Sigmoid colon (tissue), 4 donors: ENCODE data around the gene ANGPTL8.

Source experiments
- EP300 ChIP-seq, 4 donors: sonication (generic); formaldehyde crosslinking; IDR thresholded peaks; one replicate each; pipeline ENCODE4 v1.6.1; 2017; ENCODE audit warnings: antibody characterized with exemption in 4 of 4
- TF ChIP-seq, protein P1 (sequence below), 4 experiments: fragments of 450-650 bp in 3 of 4; fragments of 200-600 bp in 1 of 4; IDR thresholded peaks; one replicate each; pipeline ENCODE4 v1.5.1; 2016 to 2019; ENCODE audit warnings: antibody characterized with exemption in 4 of 4, mild to moderate bottlenecking in 3 of 4, moderate library complexity in 2 of 4

- TF ChIP-seq, protein P1, sequence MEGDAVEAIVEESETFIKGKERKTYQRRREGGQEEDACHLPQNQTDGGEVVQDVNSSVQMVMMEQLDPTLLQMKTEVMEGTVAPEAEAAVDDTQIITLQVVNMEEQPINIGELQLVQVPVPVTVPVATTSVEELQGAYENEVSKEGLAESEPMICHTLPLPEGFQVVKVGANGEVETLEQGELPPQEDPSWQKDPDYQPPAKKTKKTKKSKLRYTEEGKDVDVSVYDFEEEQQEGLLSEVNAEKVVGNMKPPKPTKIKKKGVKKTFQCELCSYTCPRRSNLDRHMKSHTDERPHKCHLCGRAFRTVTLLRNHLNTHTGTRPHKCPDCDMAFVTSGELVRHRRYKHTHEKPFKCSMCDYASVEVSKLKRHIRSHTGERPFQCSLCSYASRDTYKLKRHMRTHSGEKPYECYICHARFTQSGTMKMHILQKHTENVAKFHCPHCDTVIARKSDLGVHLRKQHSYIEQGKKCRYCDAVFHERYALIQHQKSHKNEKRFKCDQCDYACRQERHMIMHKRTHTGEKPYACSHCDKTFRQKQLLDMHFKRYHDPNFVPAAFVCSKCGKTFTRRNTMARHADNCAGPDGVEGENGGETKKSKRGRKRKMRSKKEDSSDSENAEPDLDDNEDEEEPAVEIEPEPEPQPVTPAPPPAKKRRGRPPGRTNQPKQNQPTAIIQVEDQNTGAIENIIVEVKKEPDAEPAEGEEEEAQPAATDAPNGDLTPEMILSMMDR (IDR thresholded peaks at IDR 0.05) = no peak
- TF ChIP-seq EP300 (IDR thresholded peaks at IDR 0.05) = no peak
These were observed 12.7 kb upstream of the ANGPTL8 start for GRCh38 chr19:11226716-11227166.
